ENCODE data around the gene SRSF3. TPM values are rescaled to one million over a fixed set of nuclear protein-coding genes. Genes with fewer than 3 reads are reported as not detected.
A peak's percentile ranks its signal among the peaks of the same experiment; 100 is the strongest.
"Not testable (repeated sequence)": the region's sequence is repeated elsewhere in the genome, so short reads cannot be mapped to it uniquely, and the experiment has no call there.

SRSF3 gene
- total RNA-seq, 2 donors from 2014 or later: 88.5 to 120 TPM

GRCh38 chr6:36599791-36600209 lies 5.6 kb downstream of the SRSF3 start:
- no peaks in the 10 kb centered on the region for H3K9me3 ChIP-seq
- peak overlapping the region; percentile 98 for H3K4me3 ChIP-seq
- TF ChIP-seq CTCF (IDR thresholded peaks at IDR 0.05): no peak
- ATAC-seq (ENCODE audit: insufficient number of reproducible peaks, low FRiP score, low read depth) (no peak), DNase-seq (ENCODE audit: low spot score) (no peak)
- H3K4me1 ChIP-seq (ENCODE audit: control insufficient read depth in 1 of 2, low read depth in 2 of 2): peaks cover 56 to 82% of the 10 kb centered on the region in 2 donors
- H3K27me3 ChIP-seq (replicated peaks; ENCODE audit: insufficient read depth): no peaks in the 10 kb centered on the region
- H3K27ac ChIP-seq: no peak overlapping the region
- H3K36me3 ChIP-seq: peaks cover 64% of the 10 kb centered on the region

- peaks cover 67% of the 10 kb centered on the region for H3K36me3 ChIP-seq
- H3K4me3 ChIP-seq: peak overlapping the region; percentile 98
- DNase-seq (ENCODE audit: low spot score) (no peak), ATAC-seq (ENCODE audit: insufficient number of reproducible peaks, low FRiP score, low read depth) (no peak)
- peak overlapping the region in 1 of 2 donors; percentile 16 for H3K27ac ChIP-seq
- H3K9me3 ChIP-seq: no peaks in the 10 kb centered on the region
- TF ChIP-seq CTCF (IDR thresholded peaks at IDR 0.05): no peak
- peaks cover 57 to 90% of the 10 kb centered on the region in 2 donors for H3K4me1 ChIP-seq (ENCODE audit: control insufficient read depth in 1 of 2, low read depth in 2 of 2)
- H3K27me3 ChIP-seq (replicated peaks; ENCODE audit: insufficient read depth): no peaks in the 10 kb centered on the region
Measured at GRCh38 chr6:36600564-36601146, 6.5 kb downstream of the SRSF3 start.

- ATAC-seq (ENCODE audit: insufficient number of reproducible peaks, low FRiP score, low read depth); H3K9me3 ChIP-seq; DNase-seq (ENCODE audit: low spot score); H3K4me3 ChIP-seq; H3K27ac ChIP-seq; H3K27me3 ChIP-seq (replicated peaks; ENCODE audit: insufficient read depth): not testable (repeated sequence)
- Histone ChIP-seq H3K36me3 (peaks cover 74% of the 10 kb centered on the region), H3K4me1 (ENCODE audit: control insufficient read depth in 1 of 2, low read depth in 2 of 2) (peaks cover 67 to 97% of the 10 kb centered on the region in 2 donors)
Measured at GRCh38 chr6:36601818-36602217, 7.7 kb downstream of the SRSF3 start.

DNA sequence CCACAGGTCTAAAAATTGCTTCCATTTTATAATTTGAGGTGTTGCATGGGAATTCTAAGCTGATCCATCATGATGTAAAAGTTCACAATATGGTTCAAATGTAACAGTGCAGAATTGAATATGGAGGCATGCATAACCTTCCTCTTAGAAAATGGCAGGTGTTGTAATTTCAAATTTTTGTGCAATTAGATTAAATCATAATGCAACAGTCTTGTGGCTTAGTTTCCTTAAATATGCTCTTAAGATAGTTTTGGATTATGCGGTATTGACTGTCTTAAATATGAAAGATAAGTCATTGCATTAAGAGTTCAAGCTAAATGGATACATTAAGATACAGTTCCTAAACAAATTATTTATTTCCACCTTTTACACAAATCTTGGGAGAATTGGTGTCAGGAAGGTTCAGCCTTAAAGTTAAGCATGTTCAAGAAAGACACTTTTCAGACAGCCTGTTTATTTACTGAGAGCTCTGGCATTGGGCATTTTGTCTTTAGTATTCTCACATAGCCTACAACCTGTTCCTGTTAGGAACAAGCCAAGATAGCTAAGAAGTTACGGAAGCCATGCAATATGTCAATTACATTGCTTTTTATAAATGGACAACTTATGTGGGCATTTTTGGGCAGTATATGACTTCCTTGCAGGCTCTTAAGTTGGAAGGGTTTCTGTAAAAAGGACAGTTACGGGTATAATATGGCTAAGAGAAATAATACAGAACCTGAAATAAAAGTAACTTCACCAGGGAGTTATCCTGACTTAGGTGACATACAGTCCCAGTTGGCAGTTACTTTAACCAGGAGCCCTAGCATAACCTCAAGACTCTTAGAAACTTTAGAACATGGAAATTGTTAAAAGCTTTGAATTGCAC lies 9.3 kb downstream of the SRSF3 start:
- ATAC-seq (ENCODE audit: insufficient number of reproducible peaks, low FRiP score, low read depth) (no peak), DNase-seq (ENCODE audit: low spot score) (no peak)
- Histone ChIP-seq H3K27me3 (replicated peaks; ENCODE audit: insufficient read depth) (no peaks in the 10 kb centered on the region), H3K36me3 (peaks cover 72% of the 10 kb centered on the region), H3K27ac (no peak overlapping the region), H3K9me3 (no peaks in the 10 kb centered on the region), H3K4me1 (ENCODE audit: control insufficient read depth in 1 of 2, low read depth in 2 of 2) (peaks cover 68 to 97% of the 10 kb centered on the region in 2 donors), H3K4me3 (no peak overlapping the region)
- no peak for TF ChIP-seq CTCF (IDR thresholded peaks at IDR 0.05)

- Histone ChIP-seq H3K36me3 (peaks cover 63% of the 10 kb centered on the region), H3K9me3 (no peaks in the 10 kb centered on the region), H3K4me3 (no peak overlapping the region), H3K27ac (no peak overlapping the region), H3K27me3 (replicated peaks; ENCODE audit: insufficient read depth) (no peaks in the 10 kb centered on the region), H3K4me1 (ENCODE audit: control insufficient read depth in 1 of 2, low read depth in 2 of 2) (peaks cover 58 to 97% of the 10 kb centered on the region in 2 donors)
- ATAC-seq (ENCODE audit: insufficient number of reproducible peaks, low FRiP score, low read depth) (no peak), DNase-seq (ENCODE audit: low spot score) (no peak)
- TF ChIP-seq CTCF (IDR thresholded peaks at IDR 0.05): no peak
Measured at GRCh38 chr6:36604090-36605060, 10.2 kb downstream of the SRSF3 start.
